H1 (cell line): ENCODE data around the gene SPDYE4. TPM values are rescaled to one million over a fixed set of nuclear protein-coding genes. Genes with fewer than 3 reads are reported as not detected.

ENCODE experiments used
- CTCF ChIA-PET: fragments of 300-600 bp; sonication (Branson Sonifier 250); formaldehyde crosslinking; loops from one replicate; lab custom pipeline; 2021; ENCODE audit not compliant: partially characterized antibody; lab: Charles Lee
- POLR2A ChIA-PET: fragments of 300-600 bp; sonication (Branson Sonifier 250); formaldehyde crosslinking; loops from one replicate; lab custom pipeline; 2021; ENCODE audit warnings: inconsistent platforms; ENCODE audit not compliant: partially characterized antibody; lab: Charles Lee
- DNase-seq, 2 experiments: peaks; one replicate each; pipeline versions ENCODE4 v3.0.0 to v3.0.0-alpha.2; 2010 to 2022; ENCODE audit warnings: low spot score in 2 of 2, low read depth in 1 of 2, mixed read lengths in 1 of 2
- FAIRE-seq: peaks from 2 replicates; lab custom pipeline; 2011; peaks lifted over from hg19 to GRCh38; lab: Jason Lieb, UNC
- H2AFZ ChIP-seq: 2 replicates; pipeline ENCODE4 v1.8.1; 2012; ENCODE audit warnings: low read length, inconsistent platforms
- H2AK5ac ChIP-seq: 2 replicates; pipeline ENCODE4 v1.6.1; 2013; ENCODE audit warnings: low read depth, low read length
- H2BK120ac ChIP-seq: replicated peaks from 2 replicates; pipeline ENCODE3; 2013; ENCODE audit warnings: low read depth, low read length, inconsistent platforms
- H2BK12ac ChIP-seq: 2 replicates; pipeline ENCODE4 v1.6.1; 2013; ENCODE audit warnings: low read depth, low read length
- H2BK15ac ChIP-seq: 2 replicates; pipeline ENCODE4 v1.6.1; 2013; ENCODE audit warnings: low read length
- H2BK20ac ChIP-seq: 2 replicates; pipeline ENCODE4 v1.6.1; 2013; ENCODE audit warnings: low read length
- H2BK5ac ChIP-seq: 2 replicates; pipeline ENCODE4 v1.6.1; 2013; ENCODE audit warnings: low read depth, low read length
- H3K14ac ChIP-seq: 2 replicates; pipeline ENCODE4 v1.6.1; 2013; ENCODE audit warnings: inconsistent platforms; ENCODE audit not compliant: insufficient read length
- H3K18ac ChIP-seq: 2 replicates; pipeline ENCODE4 v1.6.1; 2013; ENCODE audit warnings: low read length; ENCODE audit errors: extremely low read depth
- H3K23ac ChIP-seq: 2 replicates; pipeline ENCODE4 v1.6.1; 2013; ENCODE audit warnings: inconsistent platforms; ENCODE audit not compliant: insufficient read length
- H3K23me2 ChIP-seq: 2 replicates; pipeline ENCODE4 v1.6.1; 2013; ENCODE audit warnings: low read depth, low read length
- H3K27ac ChIP-seq: 2 replicates; pipeline ENCODE4 v1.6.1; 2011; ENCODE audit warnings: low read depth, low read length, inconsistent platforms
- H3K27me3 ChIP-seq, 4 experiments: replicated peaks in 1 of 4; 1 replicate in 1 of 4; 2 replicates in 3 of 4; pipeline versions ENCODE4 v1.6.1 to v1.8.1; 2011 to 2013; ENCODE audit warnings: low read length in 3 of 4, mild to moderate bottlenecking in 3 of 4, inconsistent platforms in 2 of 4, mixed read lengths in 2 of 4, moderate library complexity in 1 of 4; ENCODE audit not compliant: control insufficient read depth in 3 of 4, insufficient read depth in 3 of 4; ENCODE audit errors: extremely low read depth in 1 of 4
- H3K36me3 ChIP-seq, 4 experiments: 2 replicates each; pipeline versions ENCODE4 v1.6.1 to v1.8.1; 2011 to 2013; ENCODE audit warnings: mild to moderate bottlenecking in 4 of 4, low read length in 3 of 4, moderate library complexity in 2 of 4, control low read depth in 1 of 4, inconsistent platforms in 1 of 4; ENCODE audit not compliant: insufficient read depth in 4 of 4, control insufficient read depth in 2 of 4
- H3K4ac ChIP-seq: replicated peaks from 2 replicates; pipeline ENCODE3; 2013; ENCODE audit warnings: low read length, low read depth, mixed read lengths, inconsistent platforms; ENCODE audit not compliant: insufficient read length
- H3K4me1 ChIP-seq, 4 experiments: replicated peaks in 1 of 4; 1 replicate in 1 of 4; 2 replicates in 3 of 4; pipeline versions ENCODE4 v1.6.1 to v1.8.1; 2011 to 2013; ENCODE audit warnings: low read length in 3 of 4, inconsistent platforms in 2 of 4, mixed read lengths in 1 of 4; ENCODE audit not compliant: insufficient read depth in 4 of 4, control insufficient read depth in 3 of 4
- H3K4me2 ChIP-seq, 2 experiments: 2 replicates each; pipeline versions ENCODE4 v1.6.1 to v1.8.1; 2011 to 2013; ENCODE audit warnings: low read depth in 2 of 2, low read length in 2 of 2, control low read depth in 1 of 2, inconsistent platforms in 1 of 2, mild to moderate bottlenecking in 1 of 2; ENCODE audit not compliant: insufficient read depth in 1 of 2
- H3K4me3 ChIP-seq, 4 experiments: fragments of 200-600, 300-600 bp in 1 of 4; sonication (generic), shearing (Covaris generic), sonication (Bioruptor Twin) in 1 of 4; 2 replicates each; pipeline versions ENCODE4 v1.5.1 to v1.8.1; 2011 to 2016; ENCODE audit warnings: low read length in 4 of 4, low read depth in 3 of 4, control low read depth in 2 of 4, inconsistent platforms in 2 of 4, mild to moderate bottlenecking in 2 of 4, mixed read lengths in 1 of 4, moderate library complexity in 1 of 4; ENCODE audit not compliant: insufficient read depth in 2 of 4; ENCODE audit errors: extremely low read depth in 1 of 4
- H3K56ac ChIP-seq: replicated peaks from 2 replicates; pipeline ENCODE3; 2013; ENCODE audit warnings: low read depth, mild to moderate bottlenecking, mixed read lengths, low read length, inconsistent platforms; ENCODE audit not compliant: insufficient read length
- H3K79me1 ChIP-seq: 2 replicates; pipeline ENCODE4 v1.6.1; 2013; ENCODE audit warnings: low read depth, low read length, control low read depth
- H3K79me2 ChIP-seq, 2 experiments: 2 replicates each; pipeline versions ENCODE4 v1.6.1 to v1.8.1; 2012 to 2013; ENCODE audit warnings: low read length in 2 of 2, mild to moderate bottlenecking in 2 of 2, inconsistent platforms in 1 of 2; ENCODE audit not compliant: insufficient read depth in 2 of 2, control insufficient read depth in 1 of 2
- H3K9ac ChIP-seq, 4 experiments: replicated peaks in 1 of 4; 1 replicate in 1 of 4; 2 replicates in 3 of 4; pipeline versions ENCODE4 v1.6.1 to v1.8.1; 2011 to 2013; ENCODE audit warnings: low read depth in 3 of 4, low read length in 3 of 4, control low read depth in 2 of 4, mild to moderate bottlenecking in 2 of 4, moderate library complexity in 2 of 4, inconsistent platforms in 1 of 4; ENCODE audit errors: extremely low read depth in 1 of 4
- H3K9me3 ChIP-seq, 2 experiments: 2 replicates each; pipeline versions ENCODE4 v1.6.1 to v1.8.1; 2012 to 2013; ENCODE audit warnings: mild to moderate bottlenecking in 2 of 2, moderate library complexity in 2 of 2, control low read depth in 1 of 2, inconsistent platforms in 1 of 2, low read depth in 1 of 2, low read length in 1 of 2, mixed read lengths in 1 of 2; ENCODE audit not compliant: insufficient read depth in 2 of 2
- H4K20me1 ChIP-seq, 2 experiments: replicated peaks in 1 of 2; 2 replicates each; pipeline versions ENCODE3 to v1.8.1; 2011 to 2013; ENCODE audit warnings: inconsistent platforms in 2 of 2, low read length in 2 of 2, mild to moderate bottlenecking in 1 of 2; ENCODE audit not compliant: insufficient read depth in 2 of 2, control insufficient read depth in 1 of 2
- H4K5ac ChIP-seq: 2 replicates; pipeline ENCODE4 v1.6.1; 2013; ENCODE audit warnings: low read length, low read depth, mixed read lengths, inconsistent platforms; ENCODE audit not compliant: insufficient read length
- H4K8ac ChIP-seq: 2 replicates; pipeline ENCODE4 v1.8.0; 2013; ENCODE audit warnings: mild to moderate bottlenecking, moderate library complexity, low read length, inconsistent platforms; ENCODE audit not compliant: insufficient read depth; ENCODE audit errors: extremely low read depth
- H4K91ac ChIP-seq: replicated peaks from 2 replicates; pipeline ENCODE3; 2013; ENCODE audit warnings: low read length, mixed read lengths, inconsistent platforms; ENCODE audit not compliant: insufficient read length
- EP300 ChIP-seq, 2 experiments: IDR thresholded peaks; 1 replicate in 1 of 2; 2 replicates in 1 of 2; pipeline ENCODE4 v1.6.1; 2011 to 2012; ENCODE audit warnings: low read depth in 2 of 2, low read length in 2 of 2, mild to moderate bottlenecking in 2 of 2, borderline replicate concordance in 1 of 2, inconsistent platforms in 1 of 2, moderate library complexity in 1 of 2
- GABPA ChIP-seq: IDR thresholded peaks from 2 replicates; pipeline ENCODE4 v1.6.1; 2011; ENCODE audit warnings: mild to moderate bottlenecking, low read length, moderate library complexity, borderline replicate concordance; ENCODE audit not compliant: insufficient read depth
- NRF1 ChIP-seq: IDR thresholded peaks from 2 replicates; pipeline ENCODE4 v1.6.1; 2011; ENCODE audit warnings: mild to moderate bottlenecking, low read depth, low read length, improper control_type of control experiment
- PHF8 ChIP-seq: fragments of 200-600 bp; sonication (generic); conservative IDR thresholded peaks from 2 replicates; pipeline ENCODE4 v1.7.1; 2012; ENCODE audit warnings: low read depth, mild to moderate bottlenecking, inconsistent platforms, low read length, moderate library complexity
- POLR2AphosphoS5 ChIP-seq: IDR thresholded peaks from 2 replicates; pipeline ENCODE4 v1.6.1; 2011; ENCODE audit warnings: low read depth, low read length
- SP1 ChIP-seq: IDR thresholded peaks from 2 replicates; pipeline ENCODE4 v1.6.1; 2011; ENCODE audit warnings: low read depth, low read length
- WGBS, 2 experiments: shearing (Covaris generic) in 1 of 2; methylation state at CpG; one replicate each; pipeline versions ENCODE4 v1.1.6 to v1.1.7; 2013 to 2015; ENCODE audit warnings: low lambda C conversion rate in 2 of 2, mixed read lengths in 2 of 2, inconsistent platforms in 1 of 2, low coverage in 1 of 2, missing lambda C conversion rate in 1 of 2; ENCODE audit not compliant: insufficient replicate concordance in 2 of 2, insufficient coverage in 1 of 2, insufficient read length in 1 of 2; ENCODE audit errors: extremely low coverage in 1 of 2, missing lambda C conversion rate in 1 of 2; 5-methylcytosine and 5-hydroxymethylcytosine counted together
- polyA plus RNA-seq, 7 experiments: library from polyadenylated mRNA; depleted of rRNA in 3 of 7; stranded (reverse) in 5 of 7; unstranded in 2 of 7; fragments of >200 nt in 5 of 7; fragments of 200-250 nt in 2 of 7; gene quantifications; 1 replicate in 5 of 7; 2 replicates in 1 of 7; 4 replicates in 1 of 7; pipeline versions ENCODE4 v1.2.1 to v1.2.3, GENCODE V29; 2011 to 2013; ENCODE audit warnings: missing spikeins in 2 of 7, mixed read lengths in 2 of 7
- total RNA-seq: library from RNA; stranded (reverse); fragmentation: NEBNext Ultra II Directional; extraction: Animal tissue kit (Norgen Biotek cat#: 25700); gene quantifications from 2 replicates; pipeline ENCODE4 v1.2.1, GENCODE V29; 2021

The SPDYE4 gene
- total and polyA plus RNA-seq, 2 of the 8 experiments (the other 6 are each of a cell fraction or from before 2014, with no cell fraction given), result not detected

DNA sequence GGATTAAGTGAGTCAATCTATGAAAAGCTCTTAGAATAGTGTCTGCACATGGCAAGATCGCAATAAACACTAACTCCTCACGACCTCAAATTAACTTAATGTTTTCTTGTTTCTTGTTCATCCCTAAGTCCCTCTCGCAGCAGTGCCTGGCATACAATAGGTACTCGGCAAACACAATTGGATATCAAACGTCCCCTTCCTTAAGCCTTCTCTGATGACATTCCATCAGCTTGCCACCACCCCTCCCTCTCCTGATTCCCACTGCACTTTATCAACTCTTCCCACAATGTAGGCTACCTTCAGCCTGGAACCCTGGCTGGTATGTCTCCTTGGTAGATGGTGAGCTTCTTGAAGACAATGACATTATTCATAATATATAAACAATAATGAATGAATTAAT, 47.1 kb downstream of the SPDYE4 start:
- CTCF ChIA-PET, result interaction anchor here (1.0 to 1.1 kb wide), 3 partner anchors 13 to 75 kb away, joined by 3 to 4 read pairs (median 3); no protein-coding TSS in a partner anchor

More for the DNA sequence above, 47.1 kb downstream of the SPDYE4 start:
- Histone ChIP-seq H2AK5ac (no peak overlapping the region), H4K20me1 (peaks cover 0 to 2% of the 10 kb centered on the region in 2 experiments), H4K8ac (no peak overlapping the region), H3K56ac (no peak overlapping the region), H4K91ac (no peak overlapping the region), H3K9ac (no peak overlapping the region), H2BK20ac (no peak overlapping the region), H3K23me2 (0 out of 2 replicates have a peak, but pooled peaks cover 2% of the 10 kb centered on the region), H3K79me1 (no peaks in the 10 kb centered on the region), H3K4ac (no peak overlapping the region), H2BK15ac (no peak overlapping the region), H2BK5ac (no peak overlapping the region), H2AFZ (no peak overlapping the region), H3K36me3 (no peaks in the 10 kb centered on the region), H3K4me1 (peaks cover 0 to 2% (median 0%) of the 10 kb centered on the region in 4 experiments; a peak in 1 of 7 replicates), H3K4me2 (no peak overlapping the region), H2BK120ac (no peak overlapping the region), H3K27ac (no peak overlapping the region), H3K9me3 (no peaks in the 10 kb centered on the region), H3K27me3 (no peaks in the 10 kb centered on the region), H3K14ac (no peak overlapping the region), H3K18ac (no peak overlapping the region), H4K5ac (no peak overlapping the region), H3K4me3 (no peak overlapping the region), H3K79me2 (no peaks in the 10 kb centered on the region), H2BK12ac (no peak overlapping the region), H3K23ac (no peak overlapping the region)
- TF ChIP-seq NRF1 (no peak), PHF8 (no peak), POLR2AphosphoS5 (no peak), EP300 (IDR thresholded peaks at IDR 0.05; ENCODE audit: borderline replicate concordance in 1 of 2, low read depth in 2 of 2, low read length in 2 of 2) (no peak), GABPA (no peak), SP1 (no peak)
- POLR2A ChIA-PET, result interaction anchor here (6.3 kb wide), 1 partner anchor 14 kb away, joined by 33 read pairs; no protein-coding TSS in a partner anchor
- 82% methylated on average over 5 of the region's 5 CpGs; no CpG with 5 or more reads in 1 of the 2 experiments for WGBS, 2 experiments
- FAIRE-seq, result no peak
- no peak for DNase-seq
